ENCODE data around the gene PALM2AKAP2. TPM values are rescaled to one million over a fixed set of nuclear protein-coding genes. Genes with fewer than 3 reads are reported as not detected.

Gene PALM2AKAP2
- total and polyA plus RNA-seq, 2 donors from 2014 or later = 0.26 to 10.6 TPM

DNA sequence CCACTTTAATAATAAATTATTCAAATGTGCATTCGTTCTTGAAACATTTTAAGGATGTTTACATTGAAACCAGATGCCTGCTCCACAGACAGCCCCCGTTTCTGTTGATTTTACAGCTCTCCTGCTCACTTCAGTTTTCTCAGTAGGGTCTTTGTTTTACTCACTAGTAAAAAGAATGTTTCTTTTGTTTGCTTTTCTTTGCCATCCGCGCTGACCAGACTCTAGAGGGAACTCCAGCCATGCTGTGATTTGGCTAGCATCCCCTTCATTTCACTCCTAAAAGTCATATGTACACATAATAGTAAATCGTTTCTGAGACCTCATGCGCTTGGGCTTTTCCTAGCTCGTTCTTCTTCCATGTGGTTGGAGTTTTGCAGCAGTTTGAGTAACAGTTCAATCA is 28.7 kb upstream of the PALM2AKAP2 start:
- TF ChIP-seq, protein P1, sequence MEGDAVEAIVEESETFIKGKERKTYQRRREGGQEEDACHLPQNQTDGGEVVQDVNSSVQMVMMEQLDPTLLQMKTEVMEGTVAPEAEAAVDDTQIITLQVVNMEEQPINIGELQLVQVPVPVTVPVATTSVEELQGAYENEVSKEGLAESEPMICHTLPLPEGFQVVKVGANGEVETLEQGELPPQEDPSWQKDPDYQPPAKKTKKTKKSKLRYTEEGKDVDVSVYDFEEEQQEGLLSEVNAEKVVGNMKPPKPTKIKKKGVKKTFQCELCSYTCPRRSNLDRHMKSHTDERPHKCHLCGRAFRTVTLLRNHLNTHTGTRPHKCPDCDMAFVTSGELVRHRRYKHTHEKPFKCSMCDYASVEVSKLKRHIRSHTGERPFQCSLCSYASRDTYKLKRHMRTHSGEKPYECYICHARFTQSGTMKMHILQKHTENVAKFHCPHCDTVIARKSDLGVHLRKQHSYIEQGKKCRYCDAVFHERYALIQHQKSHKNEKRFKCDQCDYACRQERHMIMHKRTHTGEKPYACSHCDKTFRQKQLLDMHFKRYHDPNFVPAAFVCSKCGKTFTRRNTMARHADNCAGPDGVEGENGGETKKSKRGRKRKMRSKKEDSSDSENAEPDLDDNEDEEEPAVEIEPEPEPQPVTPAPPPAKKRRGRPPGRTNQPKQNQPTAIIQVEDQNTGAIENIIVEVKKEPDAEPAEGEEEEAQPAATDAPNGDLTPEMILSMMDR (IDR thresholded peaks at IDR 0.05; ENCODE audit: borderline replicate concordance, extremely low read depth, insufficient read depth) = no peak
- Histone ChIP-seq H3K4me1 (ENCODE audit: control insufficient read depth in 2 of 3, insufficient read depth in 2 of 3, low read depth in 1 of 3, low read length in 3 of 3) (no peaks in the 10 kb centered on the region), H3K4me3 (ENCODE audit: low read length in 3 of 3) (no peak overlapping the region), H3K9ac (ENCODE audit: low read length in 3 of 3) (no peak overlapping the region), H3K27me3 (ENCODE audit: control insufficient read depth, insufficient read depth, low read length) (no peaks in the 10 kb centered on the region), H3K27ac (ENCODE audit: low read depth in 2 of 2, low read length in 2 of 2) (no peak overlapping the region), H3K9me3 (ENCODE audit: control insufficient read depth in 2 of 3, insufficient read depth in 1 of 3, low read length in 3 of 3) (no peaks in the 10 kb centered on the region), H3K36me3 (ENCODE audit: control insufficient read depth in 2 of 3, insufficient read depth in 3 of 3, low read length in 3 of 3) (no peaks in the 10 kb centered on the region)
- intact Hi-C loops (cut with DNase I) = no loop called here
- DNase-seq (peak in 3 of 5 donors; percentile 37 to 76 (median 70)), FAIRE-seq (no peak)

DNA sequence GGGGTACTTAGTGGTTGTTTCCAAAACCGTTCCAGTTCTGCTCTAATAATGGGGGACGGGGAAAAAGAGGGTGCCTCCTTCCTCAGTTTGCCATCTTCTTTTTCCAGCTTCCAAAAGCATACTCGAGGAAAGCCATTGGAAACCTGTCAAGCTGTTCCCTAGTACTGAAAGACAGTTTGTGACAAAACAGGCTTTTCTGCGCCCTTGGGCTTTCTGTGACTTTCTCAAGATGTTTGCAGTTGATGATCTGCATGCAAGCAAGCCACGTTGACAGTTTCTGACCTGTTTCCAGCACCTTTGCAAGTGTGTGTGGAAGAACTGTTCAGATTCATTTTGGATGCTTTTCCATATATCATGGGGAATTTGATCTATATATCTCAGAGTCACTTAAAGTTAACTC is 26.7 kb upstream of the PALM2AKAP2 start:
- Histone ChIP-seq H3K9me3 (ENCODE audit: control insufficient read depth in 2 of 3, insufficient read depth in 1 of 3, low read length in 3 of 3) (no peaks in the 10 kb centered on the region), H3K4me3 (ENCODE audit: low read length in 3 of 3) (no peak overlapping the region), H3K4me1 (ENCODE audit: control insufficient read depth in 2 of 3, insufficient read depth in 2 of 3, low read depth in 1 of 3, low read length in 3 of 3) (no peaks in the 10 kb centered on the region), H3K9ac (ENCODE audit: low read length in 3 of 3) (no peak overlapping the region), H3K27ac (ENCODE audit: low read depth in 2 of 2, low read length in 2 of 2) (no peak overlapping the region), H3K36me3 (ENCODE audit: control insufficient read depth in 2 of 3, insufficient read depth in 3 of 3, low read length in 3 of 3) (no peaks in the 10 kb centered on the region), H3K27me3 (ENCODE audit: control insufficient read depth, insufficient read depth, low read length) (no peaks in the 10 kb centered on the region)
- no peak for DNase-seq
- TF ChIP-seq, protein P1 (IDR thresholded peaks at IDR 0.05; ENCODE audit: borderline replicate concordance, extremely low read depth, insufficient read depth) = no peak
- no peak for FAIRE-seq
- intact Hi-C loops (cut with DNase I) = no loop called here

DNA sequence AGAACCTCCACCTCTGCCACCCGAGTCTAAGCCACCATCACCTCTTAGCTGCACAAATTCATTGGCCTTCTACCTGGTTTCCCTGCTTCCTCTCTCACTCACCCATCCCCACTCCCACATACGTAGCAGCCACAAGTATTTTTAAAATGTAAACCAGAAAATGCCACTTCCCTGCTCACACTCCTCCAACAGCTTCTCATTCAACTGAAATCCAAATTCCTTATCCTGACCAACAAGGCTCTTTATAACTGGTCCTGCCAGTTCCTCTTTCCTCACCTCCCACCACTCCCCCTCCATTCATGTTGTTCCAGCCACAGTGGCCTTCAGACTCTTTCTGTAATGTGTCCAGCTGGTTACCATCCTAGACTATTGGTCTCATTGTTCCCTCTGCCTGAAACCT is 25.0 kb upstream of the PALM2AKAP2 start:
- Histone ChIP-seq H3K9ac (ENCODE audit: low read length in 3 of 3) (no peak overlapping the region), H3K4me3 (ENCODE audit: low read length in 3 of 3) (no peak overlapping the region), H3K9me3 (ENCODE audit: control insufficient read depth in 2 of 3, insufficient read depth in 1 of 3, low read length in 3 of 3) (no peaks in the 10 kb centered on the region), H3K4me1 (ENCODE audit: control insufficient read depth in 2 of 3, insufficient read depth in 2 of 3, low read depth in 1 of 3, low read length in 3 of 3) (no peaks in the 10 kb centered on the region), H3K27ac (ENCODE audit: low read depth in 2 of 2, low read length in 2 of 2) (no peak overlapping the region), H3K36me3 (ENCODE audit: control insufficient read depth in 2 of 3, insufficient read depth in 3 of 3, low read length in 3 of 3) (no peaks in the 10 kb centered on the region), H3K27me3 (ENCODE audit: control insufficient read depth, insufficient read depth, low read length) (no peaks in the 10 kb centered on the region)
- DNase-seq (no peak), FAIRE-seq (no peak)
- TF ChIP-seq, protein P1 (IDR thresholded peaks at IDR 0.05; ENCODE audit: borderline replicate concordance, extremely low read depth, insufficient read depth) = no peak
- intact Hi-C loops (cut with DNase I) = no loop called here

DNA sequence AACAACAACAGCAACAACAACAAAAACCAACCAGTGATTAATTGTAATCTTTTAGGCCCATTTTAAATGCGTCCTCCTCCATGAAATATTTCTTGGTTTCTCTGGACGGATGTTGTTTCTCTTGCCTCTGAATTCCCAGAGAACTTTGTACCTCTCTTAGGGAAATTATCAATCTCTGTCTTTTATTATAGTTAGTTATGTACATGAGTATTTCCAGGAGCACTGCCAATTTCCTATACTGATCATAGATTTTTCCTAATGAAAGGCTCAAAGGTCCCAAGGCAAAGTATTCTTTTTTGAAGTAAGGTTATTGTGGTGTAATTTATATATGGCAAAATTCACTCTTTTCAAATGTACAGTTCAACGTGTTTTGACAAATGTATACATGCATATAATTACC is 20.4 kb upstream of the PALM2AKAP2 start:
- TF ChIP-seq, protein P1 (IDR thresholded peaks at IDR 0.05; ENCODE audit: borderline replicate concordance, extremely low read depth, insufficient read depth) = no peak
- Histone ChIP-seq H3K9ac (ENCODE audit: low read length in 3 of 3) (no peak overlapping the region), H3K36me3 (ENCODE audit: control insufficient read depth in 2 of 3, insufficient read depth in 3 of 3, low read length in 3 of 3) (no peaks in the 10 kb centered on the region), H3K27ac (ENCODE audit: low read depth in 2 of 2, low read length in 2 of 2) (no peak overlapping the region), H3K27me3 (ENCODE audit: control insufficient read depth, insufficient read depth, low read length) (no peaks in the 10 kb centered on the region), H3K9me3 (ENCODE audit: control insufficient read depth in 2 of 3, insufficient read depth in 1 of 3, low read length in 3 of 3) (no peaks in the 10 kb centered on the region), H3K4me3 (ENCODE audit: low read length in 3 of 3) (no peak overlapping the region), H3K4me1 (ENCODE audit: control insufficient read depth in 2 of 3, insufficient read depth in 2 of 3, low read depth in 1 of 3, low read length in 3 of 3) (no peaks in the 10 kb centered on the region)
- no peak for DNase-seq
- FAIRE-seq = no peak
- intact Hi-C loops (cut with DNase I) = no loop called here

Measured in kidney (tissue), 14 donors.